NCI-H1417 (cell line): Measurements from ENCODE around the gene DPM2.

Source experiments
- DNase-seq, 3 experiments: peaks; one replicate each; lab custom pipeline; 2025; lab: John Stamatoyannopoulos, UW

Gene DPM2

GRCh38 chr9:127899128-127899943 lies 38.3 kb downstream of the DPM2 start, which contains the start of gene ST6GALNAC6:
Gene ST6GALNAC6, minus strand, starts transcription at chr9:127899603. Its CDS starts 1,622 bp downstream, at chr9:127897981.
- DNase-seq = peak; percentile 63 to 84 (median 75)

GRCh38 chr9:127898433-127899127 lies 39.1 kb downstream of the DPM2 start:
- DNase-seq = peak in 1 of 3 experiments; percentile 48

GRCh38 chr9:127897193-127897692 lies 40.4 kb downstream of the DPM2 start:
- no peak for DNase-seq

GRCh38 chr9:127896395-127897192 lies 41.1 kb downstream of the DPM2 start:
- no peak for DNase-seq

GRCh38 chr9:127895811-127896210 lies 41.8 kb downstream of the DPM2 start:
- no peak for DNase-seq

GRCh38 chr9:127893392-127893791 lies 44.3 kb downstream of the DPM2 start:
- no peak for DNase-seq

- DNase-seq = no peak
These were observed 44.8 kb downstream of the DPM2 start for GRCh38 chr9:127892831-127893230.

GRCh38 chr9:127890053-127890452 lies 47.6 kb downstream of the DPM2 start:
- no peak for DNase-seq

- DNase-seq = no peak
These were observed 49.9 kb downstream of the DPM2 start for GRCh38 chr9:127887792-127888191.

GRCh38 chr9:127886401-127886972 lies 51.2 kb downstream of the DPM2 start:
- no peak for DNase-seq

GRCh38 chr9:127885508-127886281 lies 52.0 kb downstream of the DPM2 start:
- no peak for DNase-seq
